Neutrophil (primary cell): ENCODE results near the gene PTPRD.

ENCODE experiments used
- H3K27ac ChIP-seq: fragments of 200-600 bp; sonication (generic); 2 replicates; pipeline ENCODE4 v1.5.1; 2016; ENCODE audit warnings: mild to moderate bottlenecking, moderate library complexity
- H3K27me3 ChIP-seq: fragments of 200-600 bp; sonication (generic); 2 replicates; pipeline ENCODE4 v1.6.0; 2016; ENCODE audit warnings: mild to moderate bottlenecking
- H3K36me3 ChIP-seq: fragments of 200-600 bp; sonication (generic); 2 replicates; pipeline ENCODE4 v1.5.1; 2017
- H3K4me1 ChIP-seq, 2 experiments: fragments of 200-600 bp in 1 of 2; sonication (generic) in 1 of 2; 1 replicate in 1 of 2; 2 replicates in 1 of 2; pipeline versions ENCODE4 v1.5.1 to v1.6.1; 2013 to 2016; ENCODE audit warnings: low read depth in 1 of 2, low read length in 1 of 2, mild to moderate bottlenecking in 1 of 2, moderate library complexity in 1 of 2; ENCODE audit not compliant: control insufficient read depth in 1 of 2, insufficient read depth in 1 of 2
- H3K4me3 ChIP-seq, 2 experiments: fragments of 200-600 bp in 1 of 2; sonication (generic) in 1 of 2; 1 replicate in 1 of 2; 2 replicates in 1 of 2; pipeline ENCODE4 v1.5.1; 2013 to 2016; ENCODE audit warnings: low read depth in 1 of 2, low read length in 1 of 2, mild to moderate bottlenecking in 1 of 2, moderate library complexity in 1 of 2
- H3K9me3 ChIP-seq: fragments of 200-600 bp; sonication (generic); 2 replicates; pipeline ENCODE4 v1.5.1; 2016
- CTCF ChIP-seq: fragments of 200-600 bp; sonication (generic); IDR thresholded peaks from 2 replicates; pipeline ENCODE4 v1.5.1; 2016; ENCODE audit warnings: antibody characterized with exemption

The PTPRD gene

GRCh38 chr9:8362250-8362649, 2250.6 kb downstream of the PTPRD start:
- Histone ChIP-seq H3K27me3 (no peaks in the 10 kb centered on the region), H3K27ac (no peak overlapping the region), H3K4me1 (no peaks in the 10 kb centered on the region), H3K9me3 (no peaks in the 10 kb centered on the region), H3K36me3 (no peaks in the 10 kb centered on the region), H3K4me3 (no peak overlapping the region)
- TF ChIP-seq CTCF: no peak

- Histone ChIP-seq H3K4me1 (no peaks in the 10 kb centered on the region), H3K36me3 (no peaks in the 10 kb centered on the region), H3K4me3 (no peak overlapping the region), H3K27ac (no peak overlapping the region), H3K27me3 (no peaks in the 10 kb centered on the region), H3K9me3 (no peaks in the 10 kb centered on the region)
- no peak for TF ChIP-seq CTCF
Observed at GRCh38 chr9:8361364-8361763, 2251.4 kb downstream of the PTPRD start.

GRCh38 chr9:8356406-8356805, 2256.4 kb downstream of the PTPRD start:
- Histone ChIP-seq H3K9me3 (no peaks in the 10 kb centered on the region), H3K36me3 (no peaks in the 10 kb centered on the region), H3K4me1 (no peaks in the 10 kb centered on the region), H3K27me3 (no peaks in the 10 kb centered on the region), H3K4me3 (no peak overlapping the region), H3K27ac (no peak overlapping the region)
- no peak for TF ChIP-seq CTCF

- Histone ChIP-seq H3K9me3 (no peaks in the 10 kb centered on the region), H3K27me3 (no peaks in the 10 kb centered on the region), H3K4me1 (no peaks in the 10 kb centered on the region), H3K36me3 (no peaks in the 10 kb centered on the region), H3K4me3 (no peak overlapping the region), H3K27ac (no peak overlapping the region)
- no peak for TF ChIP-seq CTCF
Observed at GRCh38 chr9:8351436-8351835, 2261.4 kb downstream of the PTPRD start.

GRCh38 chr9:8349901-8350300, 2262.9 kb downstream of the PTPRD start:
- no peak for TF ChIP-seq CTCF
- no peaks in the 10 kb centered on the region for H3K27me3 ChIP-seq
- no peak overlapping the region for H3K4me3 ChIP-seq
- no peaks in the 10 kb centered on the region for H3K9me3 ChIP-seq
- H3K36me3 ChIP-seq: no peaks in the 10 kb centered on the region
- no peaks in the 10 kb centered on the region for H3K4me1 ChIP-seq
- H3K27ac ChIP-seq: no peak overlapping the region

- no peak overlapping the region for H3K27ac ChIP-seq
- no peaks in the 10 kb centered on the region for H3K9me3 ChIP-seq
- no peak for TF ChIP-seq CTCF
- H3K4me1 ChIP-seq: no peaks in the 10 kb centered on the region
- H3K36me3 ChIP-seq: no peaks in the 10 kb centered on the region
- H3K27me3 ChIP-seq: no peaks in the 10 kb centered on the region
- no peak overlapping the region for H3K4me3 ChIP-seq
Observed at GRCh38 chr9:8349376-8349775, 2263.4 kb downstream of the PTPRD start.
